ENCODE data around the gene CACNA1D.

Gene CACNA1D

GRCh38 chr3:53773021-53773436, 278.6 kb downstream of the CACNA1D start:
- no peak for TF ChIP-seq CTCF (IDR thresholded peaks at IDR 0.05)

- no peak for TF ChIP-seq CTCF (IDR thresholded peaks at IDR 0.05)
Observed at GRCh38 chr3:53773611-53774368, 279.4 kb downstream of the CACNA1D start.

- TF ChIP-seq CTCF (IDR thresholded peaks at IDR 0.05): no peak
Observed at GRCh38 chr3:53774414-53774813, 280.0 kb downstream of the CACNA1D start.

- no peak for TF ChIP-seq CTCF (IDR thresholded peaks at IDR 0.05)
Observed at GRCh38 chr3:53775018-53775417, 280.6 kb downstream of the CACNA1D start.

GRCh38 chr3:53775834-53776251, 281.4 kb downstream of the CACNA1D start:
- no peak for TF ChIP-seq CTCF (IDR thresholded peaks at IDR 0.05)

GRCh38 chr3:53776494-53777101, 282.2 kb downstream of the CACNA1D start:
- TF ChIP-seq CTCF (IDR thresholded peaks at IDR 0.05): no peak

- no peak for TF ChIP-seq CTCF (IDR thresholded peaks at IDR 0.05)
Observed at GRCh38 chr3:53777468-53777867, 283.1 kb downstream of the CACNA1D start.

All from LNCAP (cell line).